NCI-H2081 treated with DMSO at 0.1 percent for 48 hours (cell line): ENCODE results near the gene UGDH.

Source experiments
- DNase-seq: peaks from one replicate; lab custom pipeline; 2025; lab: John Stamatoyannopoulos, UW

The UGDH gene

GRCh38 chr4:39452860-39453587 lies 74.2 kb downstream of the UGDH start:
- DNase-seq = no peak

GRCh38 chr4:39452153-39452859 lies 74.9 kb downstream of the UGDH start:
- no peak for DNase-seq

- no peak for DNase-seq
Measured at GRCh38 chr4:39451423-39452023, 75.7 kb downstream of the UGDH start.

- DNase-seq = no peak
Measured at GRCh38 chr4:39450618-39451017, 76.6 kb downstream of the UGDH start.
